HepG2 (cell line): Measurements from ENCODE around the gene CILP2. TPM values are rescaled to one million over a fixed set of nuclear protein-coding genes. Genes with fewer than 3 reads are reported as not detected.

Experiments
- ATAC-seq: fragments of 200-7000 bp; cut with Tn5 transposase; 3 replicates; pipeline ENCODE4 v1.9.1; 2020; ENCODE audit warnings: mild to moderate bottlenecking, moderate library complexity
- BruUV-seq: library from RNA; stranded (reverse); fragments of 400-500 nt; replicated peaks from 2 replicates; lab custom pipeline; 2021; lab: Mats Ljungman, UMichigan
- CTCF ChIA-PET: fragments of 300-600 bp; formaldehyde crosslinking; extraction: SDS; loops from one replicate; lab custom pipeline; 2021; ENCODE audit warnings: low total read pairs, inconsistent platforms, low intra/inter-chr PET ratio; lab: Yijun Ruan, JAX
- POLR2A ChIA-PET: fragments of 350-600 bp; sonication (Branson Sonifier 250); formaldehyde crosslinking; loops from one replicate; lab custom pipeline; 2020; ENCODE audit warnings: antibody characterized with exemption, inconsistent platforms; lab: Yijun Ruan, JAX
- DNase-seq: peaks from one replicate; pipeline ENCODE4 v3.0.0-alpha.2; 2015; ENCODE audit warnings: low spot score
- FAIRE-seq: peaks from 3 replicates; lab custom pipeline; 2011; peaks lifted over from hg19 to GRCh38; lab: Jason Lieb, UNC
- H2AFZ ChIP-seq: one replicate; pipeline ENCODE4 v1.6.1; 2011; ENCODE audit warnings: low read length, inconsistent platforms
- H3K27ac ChIP-seq: fragments of 300-600 bp; 3 replicates; pipeline ENCODE4 v1.8.0; 2011; ENCODE audit warnings: mixed run types, mild to moderate bottlenecking, mixed read lengths, low read length, inconsistent platforms; ENCODE audit not compliant: insufficient read depth; ENCODE audit errors: extremely low read length
- H3K27me3 ChIP-seq, 2 experiments: fragments of 200-600 bp in 1 of 2; 2 replicates in 1 of 2; 3 replicates in 1 of 2; pipeline versions ENCODE4 v1.6.0 to v1.8.0; 2011; ENCODE audit warnings: low read length in 2 of 2, mild to moderate bottlenecking in 2 of 2, moderate library complexity in 2 of 2, inconsistent platforms in 1 of 2; ENCODE audit not compliant: insufficient read depth in 2 of 2, control insufficient read depth in 1 of 2
- H3K36me3 ChIP-seq, 2 experiments: fragments of 200-600 bp in 1 of 2; replicated peaks in 1 of 2; 2 replicates in 1 of 2; 3 replicates in 1 of 2; pipeline versions ENCODE4 v1.5.1 to v1.8.0; 2011; ENCODE audit warnings: low read length in 2 of 2, inconsistent platforms in 1 of 2; ENCODE audit not compliant: insufficient read depth in 2 of 2, control insufficient read depth in 1 of 2
- H3K4me1 ChIP-seq: 2 replicates; pipeline ENCODE4 v1.5.1; 2012; ENCODE audit warnings: low read length, inconsistent platforms; ENCODE audit not compliant: insufficient read depth
- H3K4me2 ChIP-seq: 2 replicates; pipeline ENCODE4 v1.6.0; 2011; ENCODE audit warnings: low read depth, low read length, inconsistent platforms
- H3K4me3 ChIP-seq, 3 experiments: fragments of 200-600 bp in 1 of 3; sonication (generic), shearing (Covaris generic) in 1 of 3; replicated peaks in 1 of 3; 2 replicates each; pipeline ENCODE4 v1.5.1; 2011 to 2016; ENCODE audit warnings: low read length in 3 of 3, inconsistent platforms in 2 of 3, low read depth in 2 of 3, mild to moderate bottlenecking in 2 of 3, control low read depth in 1 of 3, mixed read lengths in 1 of 3; ENCODE audit not compliant: insufficient read depth in 1 of 3
- H3K79me2 ChIP-seq: one replicate; pipeline ENCODE4 v1.6.1; 2011; ENCODE audit warnings: low read length, inconsistent platforms; ENCODE audit not compliant: insufficient read depth
- H3K9ac ChIP-seq: 2 replicates; pipeline ENCODE4 v1.6.0; 2011; ENCODE audit warnings: mild to moderate bottlenecking, low read depth, low read length, inconsistent platforms; ENCODE audit not compliant: insufficient read depth
- H3K9me3 ChIP-seq: 2 replicates; pipeline ENCODE4 v1.5.1; 2012; ENCODE audit warnings: mild to moderate bottlenecking, low read length
- H4K20me1 ChIP-seq: 2 replicates; pipeline ENCODE4 v1.6.0; 2011; ENCODE audit warnings: inconsistent platforms, mild to moderate bottlenecking, low read length, moderate library complexity; ENCODE audit not compliant: insufficient read depth
- AGO2 ChIP-seq: fragments of 200-400 bp; formaldehyde crosslinking; optimal IDR thresholded peaks from 2 replicates; pipeline ENCODE3; 2017; ENCODE audit warnings: mild to moderate bottlenecking, low read depth, low read length, moderate library complexity
- ASH2L ChIP-seq: fragments of 300-600, 200-600 bp; sonication (generic); IDR thresholded peaks from 2 replicates; pipeline ENCODE4 v1.7.0; 2017; ENCODE audit warnings: low read depth, mild to moderate bottlenecking, moderate library complexity, mixed read lengths, low read length; ENCODE audit not compliant: insufficient read length
- EEA1 ChIP-seq: sonication (generic); formaldehyde crosslinking; IDR thresholded peaks from 2 replicates; pipeline ENCODE4 v1.5.1; 2020; ENCODE audit warnings: mild to moderate bottlenecking, missing genetic modification reagents, borderline replicate concordance
- HBP1 ChIP-seq: IDR thresholded peaks from 2 replicates; pipeline ENCODE4 v1.6.1; 2016; ENCODE audit warnings: low read depth, control low read depth
- MXI1 ChIP-seq: IDR thresholded peaks from 3 replicates; pipeline ENCODE4 v1.6.1; 2012; ENCODE audit warnings: low read depth, low read length, inconsistent platforms, borderline replicate concordance
- NONO ChIP-seq, 2 experiments: fragments of 450-650 bp in 1 of 2; sonication (generic) in 1 of 2; formaldehyde crosslinking in 1 of 2; IDR thresholded peaks in 1 of 2; conservative IDR thresholded peaks in 1 of 2; 2 replicates each; pipeline versions ENCODE4 v1.6.1 to v1.8.0; 2017 to 2022; ENCODE audit warnings: mild to moderate bottlenecking in 1 of 2, missing genetic modification reagents in 1 of 2, moderate library complexity in 1 of 2
- PHF21A ChIP-seq: sonication (generic); formaldehyde crosslinking; IDR thresholded peaks from 2 replicates; pipeline ENCODE4 v1.5.0; 2020; ENCODE audit warnings: mild to moderate bottlenecking, missing genetic modification reagents
- RBFOX2 ChIP-seq: fragments of 200-400 bp; formaldehyde crosslinking; IDR thresholded peaks from 2 replicates; pipeline ENCODE4 v1.6.1; 2017; ENCODE audit warnings: low read depth, mild to moderate bottlenecking, low read length
- SOX5 ChIP-seq: IDR thresholded peaks from 2 replicates; pipeline ENCODE4 v1.6.1; 2016; ENCODE audit warnings: borderline replicate concordance
- ZBTB46 ChIP-seq: sonication (generic); formaldehyde crosslinking; IDR thresholded peaks from 2 replicates; pipeline ENCODE4 v1.4.0; 2020; ENCODE audit warnings: mild to moderate bottlenecking, missing genetic modification reagents, borderline replicate concordance
- ZC3H13 ChIP-seq: sonication (generic); formaldehyde crosslinking; IDR thresholded peaks from 2 replicates; pipeline ENCODE4 v1.8.1; 2023; ENCODE audit warnings: mild to moderate bottlenecking, missing genetic modification reagents, moderate library complexity
- ZNF12 ChIP-seq: sonication (generic); formaldehyde crosslinking; IDR thresholded peaks from 2 replicates; pipeline ENCODE4 v1.5.0; 2020; ENCODE audit warnings: missing genetic modification reagents
- ZNF224 ChIP-seq: sonication (generic); formaldehyde crosslinking; IDR thresholded peaks from 2 replicates; pipeline ENCODE4 v1.5.0; 2020; ENCODE audit warnings: mild to moderate bottlenecking, missing genetic modification reagents
- ZNF235 ChIP-seq: sonication (generic); formaldehyde crosslinking; IDR thresholded peaks from 2 replicates; pipeline ENCODE4 v1.8.1; 2023; ENCODE audit warnings: mild to moderate bottlenecking, missing genetic modification reagents, borderline replicate concordance
- ZNF468 ChIP-seq: sonication (generic); formaldehyde crosslinking; IDR thresholded peaks from 2 replicates; pipeline ENCODE4 v1.8.0; 2022; ENCODE audit warnings: mild to moderate bottlenecking, moderate library complexity, missing genetic modification reagents
- ZNF513 ChIP-seq: sonication (generic); formaldehyde crosslinking; conservative IDR thresholded peaks from 2 replicates; pipeline ENCODE4 v1.5.0; 2020; ENCODE audit warnings: missing genetic modification reagents
- ZZZ3 ChIP-seq: sonication (generic); formaldehyde crosslinking; IDR thresholded peaks from 2 replicates; pipeline ENCODE4 v1.4.0; 2020; ENCODE audit warnings: missing genetic modification reagents, mild to moderate bottlenecking, borderline replicate concordance
- WGBS: methylation state at CpG from one replicate; pipeline ENCODE4 v1.1.6; 2017; ENCODE audit warnings: low lambda C conversion rate; 5-methylcytosine and 5-hydroxymethylcytosine counted together
- in situ Hi-C: cut with HindIII; loops from 2 replicates; pipeline ENCODE4 v1.10.0; 2017; ENCODE audit warnings: low pct_unique_long_range_greater_than_20kb; ENCODE audit not compliant: extremely low pct_ligation_motif_present
- intact Hi-C: fragments of 100-400 bp; cut with micrococcal nuclease; formaldehyde crosslinking; loops from one replicate; pipeline ENCODE4 v1.10.0; 2022; ENCODE audit not compliant: unreplicated experiment
- polyA plus RNA-seq, 8 experiments: library from polyadenylated mRNA; depleted of rRNA in 3 of 8; stranded (reverse) in 7 of 8; unstranded in 1 of 8; fragments of >200 nt; fragmentation: Illumina TruSeq in 4 of 8; extraction: Trizol in 4 of 8; gene quantifications; 2 replicates each; pipeline versions ENCODE4 v1.2.1 to v1.2.3, GENCODE V29; 2011 to 2016; ENCODE audit warnings: low read depth in 4 of 8, missing spikeins in 1 of 8, mixed read lengths in 1 of 8; ENCODE audit not compliant: insufficient read depth in 1 of 8
- total RNA-seq, 5 experiments: library from RNA; depleted of rRNA; stranded (reverse); fragments of >200 nt; fragmentation: Illumina TruSeq; extraction: Trizol; gene quantifications; 2 replicates each; pipeline ENCODE4 v1.2.3, GENCODE V29; 2016; ENCODE audit warnings: low read depth in 1 of 5
- TF ChIP-seq, protein P1 (sequence below): sonication (generic); formaldehyde crosslinking; IDR thresholded peaks from 2 replicates; pipeline ENCODE4 v1.4.0; 2020; ENCODE audit warnings: missing genetic modification reagents, borderline replicate concordance

Gene CILP2
- total and polyA plus RNA-seq, 2 of the 13 experiments (the other 11 are each of a cell fraction or from before 2014, with no cell fraction given), result 0.09 to 0.37 TPM

DNA sequence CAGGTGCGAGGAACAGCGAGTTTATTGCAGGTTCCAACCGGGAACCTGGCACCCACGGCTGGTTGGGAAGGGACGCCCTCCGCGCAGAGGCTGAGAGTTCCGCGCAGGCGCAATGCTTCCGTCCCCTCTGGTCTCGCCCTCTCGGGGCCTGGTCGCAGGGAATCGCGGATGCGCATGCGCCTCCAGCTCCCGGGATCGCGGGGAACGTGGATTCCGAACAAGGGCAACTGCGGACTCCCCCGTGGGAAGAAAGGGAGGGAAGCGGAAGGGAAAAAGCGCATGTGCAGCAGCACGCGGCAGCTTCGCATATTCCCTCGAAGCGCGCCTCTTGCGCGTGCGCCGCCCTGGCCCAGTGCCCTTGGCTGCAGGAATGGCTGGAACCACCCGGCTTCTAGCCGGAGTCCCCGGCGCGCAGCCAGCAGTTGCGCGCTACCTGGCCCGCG is 23.8 kb upstream of the CILP2 start:
- DNase-seq, result no peak
- ATAC-seq, result no peak
- TF ChIP-seq MXI1 (no peak), ZNF12 (no peak), ASH2L (no peak), SOX5 (CRISPR knock-in tag) (no peak), ZC3H13 (CRISPR knock-in tag) (peak; percentile 76; the same call in 1 of the 2 replicates), ZNF513 (CRISPR knock-in tag) (no peak), ZNF224 (CRISPR knock-in tag) (no peak), AGO2 (peak; percentile 61), NONO (IDR thresholded peaks at IDR 0.05) (no peak), NONO (CRISPR knock-in tag; conservative IDR thresholded peaks at IDR 0.05) (no peak), ZNF235 (no peak), HBP1 (CRISPR knock-in tag) (no peak), EEA1 (CRISPR knock-in tag) (no peak), ZNF468 (CRISPR knock-in tag) (no peak), ZZZ3 (CRISPR knock-in tag) (no peak), ZBTB46 (CRISPR knock-in tag) (no peak), PHF21A (CRISPR knock-in tag) (no peak), RBFOX2 (peak; percentile 44; the same call in 1 of the 2 replicates)
- TF ChIP-seq, protein P1, sequence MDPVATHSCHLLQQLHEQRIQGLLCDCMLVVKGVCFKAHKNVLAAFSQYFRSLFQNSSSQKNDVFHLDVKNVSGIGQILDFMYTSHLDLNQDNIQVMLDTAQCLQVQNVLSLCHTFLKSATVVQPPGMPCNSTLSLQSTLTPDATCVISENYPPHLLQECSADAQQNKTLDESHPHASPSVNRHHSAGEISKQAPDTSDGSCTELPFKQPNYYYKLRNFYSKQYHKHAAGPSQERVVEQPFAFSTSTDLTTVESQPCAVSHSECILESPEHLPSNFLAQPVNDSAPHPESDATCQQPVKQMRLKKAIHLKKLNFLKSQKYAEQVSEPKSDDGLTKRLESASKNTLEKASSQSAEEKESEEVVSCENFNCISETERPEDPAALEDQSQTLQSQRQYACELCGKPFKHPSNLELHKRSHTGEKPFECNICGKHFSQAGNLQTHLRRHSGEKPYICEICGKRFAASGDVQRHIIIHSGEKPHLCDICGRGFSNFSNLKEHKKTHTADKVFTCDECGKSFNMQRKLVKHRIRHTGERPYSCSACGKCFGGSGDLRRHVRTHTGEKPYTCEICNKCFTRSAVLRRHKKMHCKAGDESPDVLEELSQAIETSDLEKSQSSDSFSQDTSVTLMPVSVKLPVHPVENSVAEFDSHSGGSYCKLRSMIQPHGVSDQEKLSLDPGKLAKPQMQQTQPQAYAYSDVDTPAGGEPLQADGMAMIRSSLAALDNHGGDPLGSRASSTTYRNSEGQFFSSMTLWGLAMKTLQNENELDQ (CRISPR knock-in tag), result no peak

More for the DNA sequence above, 23.8 kb upstream of the CILP2 start:
- Histone ChIP-seq H3K79me2 (peaks cover 17% of the 10 kb centered on the region), H3K4me3 (no peak overlapping the region), H3K27ac (no peak overlapping the region), H2AFZ (no peak overlapping the region), H3K4me1 (peaks cover 17% of the 10 kb centered on the region), H3K9ac (no peak overlapping the region), H4K20me1 (0 out of 2 replicates have a peak, but pooled peaks cover 2% of the 10 kb centered on the region), H3K4me2 (no peak overlapping the region), H3K9me3 (no peaks in the 10 kb centered on the region), H3K27me3 (no peaks in the 10 kb centered on the region; a peak in 1 of 5 replicates), H3K36me3 (peaks cover under 1 to 3% of the 10 kb centered on the region in 2 experiments; a peak in 2 of 5 replicates)
- ChIA-PET CTCF (no interaction called here), POLR2A (no interaction called here)
- in situ Hi-C loops, result no loop called here
- intact Hi-C loops, result no loop called here
- WGBS, result 98% methylated on average over 46 of the region's 46 CpGs
- BruUV-seq, result no TSS peak
- no peak for FAIRE-seq
